H1 (cell line): Measurements from ENCODE around the gene YBX2. TPM values are rescaled to one million over a fixed set of nuclear protein-coding genes. Genes with fewer than 3 reads are reported as not detected.

Experiments used
- ASH2L ChIP-seq: fragments of 200-600, 300-600 bp; sonication (generic); IDR thresholded peaks from one replicate; pipeline ENCODE4 v1.7.1; 2017; ENCODE audit warnings: low read length
- ATF3 ChIP-seq: IDR thresholded peaks from 2 replicates; pipeline ENCODE4 v1.6.1; 2011; ENCODE audit warnings: low read depth, mild to moderate bottlenecking, low read length; ENCODE audit not compliant: insufficient read depth
- GABPA ChIP-seq: IDR thresholded peaks from 2 replicates; pipeline ENCODE4 v1.6.1; 2011; ENCODE audit warnings: mild to moderate bottlenecking, low read length, moderate library complexity, borderline replicate concordance; ENCODE audit not compliant: insufficient read depth
- HDAC2 ChIP-seq, 2 experiments: fragments of 300-600 bp in 1 of 2; sonication (generic) in 1 of 2; IDR thresholded peaks; 2 replicates each; pipeline ENCODE4 v1.6.1; 2011 to 2012; ENCODE audit warnings: low read depth in 2 of 2, low read length in 2 of 2, mild to moderate bottlenecking in 2 of 2, moderate library complexity in 2 of 2, borderline replicate concordance in 1 of 2, inconsistent platforms in 1 of 2
- RNF2 ChIP-seq: fragments of 200-900, 300-1000 bp; sonication (generic); IDR thresholded peaks from 2 replicates; pipeline ENCODE4 v1.7.1; 2016; ENCODE audit warnings: borderline replicate concordance, low read depth, mild to moderate bottlenecking, antibody characterized with exemption, low read length; ENCODE audit not compliant: poor library complexity, severe bottlenecking; ENCODE audit errors: missing control alignments
- SP2 ChIP-seq: IDR thresholded peaks from 2 replicates; pipeline ENCODE4 v1.6.1; 2012; ENCODE audit warnings: mild to moderate bottlenecking, low read length, inconsistent platforms
- polyA plus RNA-seq, 7 experiments: library from polyadenylated mRNA; depleted of rRNA in 3 of 7; stranded (reverse) in 5 of 7; unstranded in 2 of 7; fragments of >200 nt in 5 of 7; fragments of 200-250 nt in 2 of 7; gene quantifications; 1 replicate in 5 of 7; 2 replicates in 1 of 7; 4 replicates in 1 of 7; pipeline versions ENCODE4 v1.2.1 to v1.2.3, GENCODE V29; 2011 to 2013; ENCODE audit warnings: missing spikeins in 2 of 7, mixed read lengths in 2 of 7
- total RNA-seq: library from RNA; stranded (reverse); fragmentation: NEBNext Ultra II Directional; extraction: Animal tissue kit (Norgen Biotek cat#: 25700); gene quantifications from 2 replicates; pipeline ENCODE4 v1.2.1, GENCODE V29; 2021

The YBX2 gene
- total and polyA plus RNA-seq, 2 of the 8 experiments (the other 6 are each of a cell fraction or from before 2014, with no cell fraction given): 19.2 to 30.5 TPM

- TF ChIP-seq GABPA: no peak
- TF ChIP-seq ATF3: no peak
- no peak for TF ChIP-seq ASH2L
- TF ChIP-seq RNF2: no peak
- TF ChIP-seq HDAC2 (IDR thresholded peaks at IDR 0.05; ENCODE audit: borderline replicate concordance in 1 of 2, low read depth in 2 of 2, low read length in 2 of 2): no peak
- no peak for TF ChIP-seq SP2
These were observed 23.9 kb upstream of the YBX2 start (continued) for GRCh38 chr17:7318121-7318860.
